ENCODE results near the gene AOX1. TPM values are rescaled to one million over a fixed set of nuclear protein-coding genes. Genes with fewer than 3 reads are reported as not detected.
A peak's percentile ranks its signal among the peaks of the same experiment; 100 is the strongest.
"Not testable (repeated sequence)": the region's sequence is repeated elsewhere in the genome, so short reads cannot be mapped to it uniquely, and the experiment has no call there.

The AOX1 gene
- total RNA-seq, 1 donor from 2014 or later = 24.3 TPM

DNA sequence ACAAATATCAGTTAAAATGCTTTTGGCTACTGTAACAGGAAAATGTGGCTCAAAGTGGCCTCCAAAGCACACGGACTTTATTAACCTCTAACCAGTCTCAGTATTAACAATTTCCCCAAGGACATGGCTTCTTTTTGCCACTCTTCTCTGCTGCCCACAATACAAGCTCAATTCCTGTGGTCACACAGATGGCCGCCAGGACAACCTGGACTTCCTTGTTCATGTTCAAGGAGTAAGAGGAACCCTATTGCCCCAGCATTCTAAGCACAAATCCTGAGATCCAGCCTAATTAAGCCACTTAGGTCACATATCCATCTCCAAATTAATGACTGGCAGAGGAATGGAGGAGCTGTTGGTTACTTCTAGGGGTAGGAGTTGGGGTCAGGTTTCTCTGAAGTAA, 38.2 kb downstream of the AOX1 start:
- no peak for DNase-seq
- H3K4me3 ChIP-seq = no peak overlapping the region
- no peak overlapping the region for H3K27ac ChIP-seq
- H3K27me3 ChIP-seq = no peaks in the 10 kb centered on the region
- no peaks in the 10 kb centered on the region for H3K4me1 ChIP-seq
- ATAC-seq = peak; percentile 55
- H3K9me3 ChIP-seq = no peaks in the 10 kb centered on the region
- intact Hi-C loops (cut with DNase I) = no loop called here
- TF ChIP-seq, protein P1, sequence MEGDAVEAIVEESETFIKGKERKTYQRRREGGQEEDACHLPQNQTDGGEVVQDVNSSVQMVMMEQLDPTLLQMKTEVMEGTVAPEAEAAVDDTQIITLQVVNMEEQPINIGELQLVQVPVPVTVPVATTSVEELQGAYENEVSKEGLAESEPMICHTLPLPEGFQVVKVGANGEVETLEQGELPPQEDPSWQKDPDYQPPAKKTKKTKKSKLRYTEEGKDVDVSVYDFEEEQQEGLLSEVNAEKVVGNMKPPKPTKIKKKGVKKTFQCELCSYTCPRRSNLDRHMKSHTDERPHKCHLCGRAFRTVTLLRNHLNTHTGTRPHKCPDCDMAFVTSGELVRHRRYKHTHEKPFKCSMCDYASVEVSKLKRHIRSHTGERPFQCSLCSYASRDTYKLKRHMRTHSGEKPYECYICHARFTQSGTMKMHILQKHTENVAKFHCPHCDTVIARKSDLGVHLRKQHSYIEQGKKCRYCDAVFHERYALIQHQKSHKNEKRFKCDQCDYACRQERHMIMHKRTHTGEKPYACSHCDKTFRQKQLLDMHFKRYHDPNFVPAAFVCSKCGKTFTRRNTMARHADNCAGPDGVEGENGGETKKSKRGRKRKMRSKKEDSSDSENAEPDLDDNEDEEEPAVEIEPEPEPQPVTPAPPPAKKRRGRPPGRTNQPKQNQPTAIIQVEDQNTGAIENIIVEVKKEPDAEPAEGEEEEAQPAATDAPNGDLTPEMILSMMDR (IDR thresholded peaks at IDR 0.05) = no peak
- no peaks in the 10 kb centered on the region for H3K36me3 ChIP-seq

- TF ChIP-seq, protein P1 (IDR thresholded peaks at IDR 0.05) = no peak
- Histone ChIP-seq H3K9me3 (no peaks in the 10 kb centered on the region), H3K4me1 (no peaks in the 10 kb centered on the region), H3K27ac (no peak overlapping the region), H3K27me3 (no peaks in the 10 kb centered on the region), H3K36me3 (no peaks in the 10 kb centered on the region), H3K4me3 (no peak overlapping the region)
- no peak for ATAC-seq
- no peak for DNase-seq
- intact Hi-C loops (cut with DNase I) = no loop called here
These were observed 38.8 kb downstream of the AOX1 start for GRCh38 chr2:200624658-200625057.

- DNase-seq (no peak), ATAC-seq (no peak)
- intact Hi-C loops (cut with DNase I) = no loop called here
- no peaks in the 10 kb centered on the region for H3K4me1 ChIP-seq
- no peak overlapping the region for H3K27ac ChIP-seq
- no peaks in the 10 kb centered on the region for H3K27me3 ChIP-seq
- no peaks in the 10 kb centered on the region for H3K9me3 ChIP-seq
- no peak overlapping the region for H3K4me3 ChIP-seq
- TF ChIP-seq, protein P1 (IDR thresholded peaks at IDR 0.05) = no peak
- no peaks in the 10 kb centered on the region for H3K36me3 ChIP-seq
These were observed 39.5 kb downstream of the AOX1 start for GRCh38 chr2:200625282-200625681.

DNA sequence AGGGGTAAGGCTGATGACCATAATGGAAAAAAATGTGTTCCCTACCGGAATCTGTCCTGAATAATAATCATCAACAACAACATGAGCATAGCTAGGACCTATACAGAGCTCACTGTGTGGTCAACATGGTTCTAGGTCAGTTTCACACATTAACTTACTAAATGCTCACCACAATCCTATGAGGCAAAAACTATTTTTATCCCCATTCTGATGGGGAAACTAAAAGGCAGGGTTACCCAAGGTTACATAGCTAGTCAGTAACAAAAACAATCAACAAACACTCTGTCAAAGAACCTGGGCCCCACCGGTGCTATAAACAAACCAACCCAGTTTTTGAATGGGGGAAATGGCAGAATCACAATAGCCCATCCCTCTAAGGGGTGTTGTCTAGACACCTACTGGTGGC, 40.1 kb downstream of the AOX1 start:
- no peak for ATAC-seq
- DNase-seq = no peak

DNA sequence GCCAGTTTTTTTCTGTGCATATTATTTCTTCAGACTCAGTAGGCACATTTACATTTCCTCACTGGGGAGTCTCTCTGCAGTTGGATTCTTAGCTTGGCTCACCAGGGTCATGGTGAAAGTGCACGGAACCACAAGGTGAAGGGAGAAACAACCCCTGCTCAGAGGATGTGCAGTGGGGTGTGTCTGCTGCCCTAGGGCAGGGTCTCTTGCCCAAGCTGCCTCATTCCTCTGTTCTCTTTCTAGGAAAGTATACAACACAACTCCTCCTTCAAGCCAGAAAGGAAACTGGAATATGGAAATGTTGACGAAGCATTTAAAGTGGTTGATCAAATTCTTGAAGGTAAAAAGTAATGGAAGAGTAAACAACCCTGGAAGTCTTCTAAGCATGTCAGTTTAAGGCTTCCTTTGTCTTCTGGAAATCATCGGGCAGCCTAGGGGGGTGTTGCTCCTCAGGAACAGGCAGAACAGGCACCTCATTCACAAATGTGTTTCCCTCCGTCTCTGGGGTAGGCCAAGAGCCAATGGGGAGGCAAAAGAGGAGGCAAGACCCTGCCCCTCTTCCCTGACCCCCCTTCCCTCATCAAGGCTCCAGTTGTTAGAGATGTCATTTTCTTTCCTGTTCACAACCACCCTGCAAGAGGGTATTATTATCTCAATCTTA, 41.4 kb downstream of the AOX1 start:
- Histone ChIP-seq H3K9me3 (no peaks in the 10 kb centered on the region), H3K36me3 (no peaks in the 10 kb centered on the region), H3K4me1 (no peaks in the 10 kb centered on the region), H3K4me3 (no peak overlapping the region), H3K27ac (no peak overlapping the region), H3K27me3 (no peaks in the 10 kb centered on the region)
- TF ChIP-seq, protein P1 (IDR thresholded peaks at IDR 0.05) = no peak
- intact Hi-C loops (cut with DNase I) = no loop called here
- no peak for DNase-seq
- ATAC-seq = no peak

More for the DNA sequence above, 40.1 kb downstream of the AOX1 start:
- TF ChIP-seq, protein P1 (IDR thresholded peaks at IDR 0.05) = no peak
- H3K27me3 ChIP-seq = no peaks in the 10 kb centered on the region
- no peaks in the 10 kb centered on the region for H3K9me3 ChIP-seq
- H3K36me3 ChIP-seq = no peaks in the 10 kb centered on the region
- no peak overlapping the region for H3K4me3 ChIP-seq
- no peaks in the 10 kb centered on the region for H3K4me1 ChIP-seq
- H3K27ac ChIP-seq = no peak overlapping the region
- intact Hi-C loops (cut with DNase I) = no loop called here

DNA sequence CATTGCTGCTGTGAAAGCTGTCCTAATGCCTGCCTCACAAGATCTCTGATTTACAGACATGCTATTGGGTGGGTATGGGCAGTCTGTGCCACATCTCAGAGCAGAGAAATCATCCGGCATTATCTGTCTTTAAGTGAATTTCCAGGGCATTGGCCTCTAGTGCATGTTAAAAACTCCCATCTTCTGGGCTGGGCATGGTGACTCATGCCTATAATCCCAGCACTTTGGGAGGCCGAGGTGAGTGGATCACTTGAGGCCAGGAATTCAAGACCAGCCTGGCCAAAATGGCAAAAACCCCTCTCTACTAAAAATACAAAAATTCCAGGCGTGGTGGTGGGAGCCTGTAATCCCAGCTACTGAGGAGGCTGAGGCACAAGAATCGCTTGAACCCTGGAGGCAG, 42.6 kb downstream of the AOX1 start:
- H3K9me3 ChIP-seq; H3K4me1 ChIP-seq; H3K4me3 ChIP-seq; DNase-seq; intact Hi-C loops (cut with DNase I); ATAC-seq; H3K27me3 ChIP-seq; H3K36me3 ChIP-seq; H3K27ac ChIP-seq: not testable (repeated sequence)
